ENCODE results near the gene HSF2. TPM values are rescaled to one million over a fixed set of nuclear protein-coding genes. Genes with fewer than 3 reads are reported as not detected.

Gene HSF2
- total and polyA plus RNA-seq, 10 of the 15 experiments (the other 5 are each of a cell fraction or from before 2014, with no cell fraction given): 9.5 to 38.3 (median 16.8) TPM

- DNase-seq (ENCODE audit: low read depth, low spot score) (no peak), FAIRE-seq (no peak), ATAC-seq (no peak)
- RAD21 ChIA-PET (ENCODE audit: unreplicated experiment): interaction anchor here (1.4 kb wide), 1 partner anchor 10 kb away, joined by 6 read pairs; no protein-coding TSS in a partner anchor
- H3K27me3 ChIP-seq (replicated peaks in 1 of 2; ENCODE audit: control insufficient read depth in 2 of 2, insufficient read depth in 2 of 2, low read length in 1 of 2): no peaks in the 10 kb centered on the region
- no peak overlapping the region for H2AFZ ChIP-seq (ENCODE audit: control insufficient read depth, low read depth, low read length)
- TF ChIP-seq CTCF (IDR thresholded peaks at IDR 0.05 in 2 of 3, conservative IDR thresholded peaks at IDR 0.05 in 1 of 3; ENCODE audit: control insufficient read depth in 2 of 3, extremely low read depth in 1 of 3, insufficient read depth in 1 of 3, low read depth in 3 of 3, low read length in 3 of 3) (no peak), MYB (IDR thresholded peaks at IDR 0.05; ENCODE audit: borderline replicate concordance, low read depth, low read length) (no peak), BMI1 (IDR thresholded peaks at IDR 0.05; ENCODE audit: borderline replicate concordance) (no peak), PRDM15 (CRISPR knock-in tag; IDR thresholded peaks at IDR 0.05) (no peak), E2F4 (IDR thresholded peaks at IDR 0.05; ENCODE audit: low read depth, low read length) (no peak), TBL1XR1 (IDR thresholded peaks at IDR 0.05; ENCODE audit: low read depth, low read length) (no peak), SMARCA5 (IDR thresholded peaks at IDR 0.05) (no peak), MEF2B (IDR thresholded peaks at IDR 0.05; ENCODE audit: partially characterized antibody, poor library complexity, severe bottlenecking) (no peak), STAT3 (IDR thresholded peaks at IDR 0.05; ENCODE audit: low read depth, low read length) (no peak), FOXM1 (IDR thresholded peaks at IDR 0.05; ENCODE audit: low read depth, low read length) (no peak), LARP7 (IDR thresholded peaks at IDR 0.05) (no peak), SREBF2 (IDR thresholded peaks at IDR 0.05; ENCODE audit: low read length) (no peak), KDM1A (IDR thresholded peaks at IDR 0.05; ENCODE audit: borderline replicate concordance) (no peak), USF2 (IDR thresholded peaks at IDR 0.05; ENCODE audit: borderline replicate concordance, low read depth, low read length) (no peak), NFXL1 (IDR thresholded peaks at IDR 0.05; ENCODE audit: borderline replicate concordance) (no peak), RUNX3 (IDR thresholded peaks at IDR 0.05; ENCODE audit: low read length) (no peak), TCF7 (IDR thresholded peaks at IDR 0.05; ENCODE audit: borderline replicate concordance) (no peak)
- in situ Hi-C loops (cut with MboI): no loop called here
- no peak overlapping the region for H3K4me2 ChIP-seq (ENCODE audit: control insufficient read depth, insufficient read depth)
- H3K79me2 ChIP-seq (ENCODE audit: control insufficient read depth, insufficient read depth, low read length): peaks cover 4% of the 10 kb centered on the region
- SMC1A ChIA-PET (ENCODE audit: uncharacterized antibody, unreplicated experiment): interaction anchor here (0.9 to 1.9 kb wide), 5 partner anchors 8 to 605 kb away, joined by 3 to 7 read pairs (median 3); no protein-coding TSS in a partner anchor
- POLR2A ChIA-PET: interaction anchor here (0.8 kb wide), 1 partner anchor 18 kb away, joined by 5 read pairs; no protein-coding TSS in a partner anchor
- H3K36me3 ChIP-seq (ENCODE audit: control insufficient read depth in 2 of 2, insufficient read depth in 2 of 2, low read length in 1 of 2): no peaks in the 10 kb centered on the region; a peak in 1 of 4 replicates
- CTCF ChIA-PET: interaction anchor here (0.8 to 2.2 kb wide), 3 partner anchors 10 to 118 kb away, joined by 3 to 7 read pairs (median 5); no protein-coding TSS in a partner anchor
- no peaks in the 10 kb centered on the region for H4K20me1 ChIP-seq (ENCODE audit: control insufficient read depth, insufficient read depth)
- H3K9me3 ChIP-seq (replicated peaks; ENCODE audit: control insufficient read depth, insufficient read depth, low read length): no peaks in the 10 kb centered on the region
- no peaks in the 10 kb centered on the region for H3K4me1 ChIP-seq (ENCODE audit: control insufficient read depth, insufficient read depth, low read length)
- no peak overlapping the region for H3K9ac ChIP-seq (ENCODE audit: control insufficient read depth, insufficient read depth, low read length)
- H3K4me3 ChIP-seq: no peak overlapping the region
- no peak overlapping the region for H3K27ac ChIP-seq (ENCODE audit: control insufficient read depth, insufficient read depth)
- intact Hi-C loops (cut with micrococcal nuclease; ENCODE audit: unreplicated experiment): no loop called here
- no TSS peak for BruUV-seq (replicated peaks)
Observed at GRCh38 chr6:122412001-122412400, 12.5 kb downstream of the HSF2 start.
